GDM1 (cell line): ENCODE data around the gene SFPQ.
"Not testable (repeated sequence)": the region's sequence is repeated elsewhere in the genome, so short reads cannot be mapped to it uniquely, and the experiment has no call there.

Source experiments
- DNase-seq: peaks from one replicate; lab custom pipeline; 2025; lab: John Stamatoyannopoulos, UW

The SFPQ gene

DNA sequence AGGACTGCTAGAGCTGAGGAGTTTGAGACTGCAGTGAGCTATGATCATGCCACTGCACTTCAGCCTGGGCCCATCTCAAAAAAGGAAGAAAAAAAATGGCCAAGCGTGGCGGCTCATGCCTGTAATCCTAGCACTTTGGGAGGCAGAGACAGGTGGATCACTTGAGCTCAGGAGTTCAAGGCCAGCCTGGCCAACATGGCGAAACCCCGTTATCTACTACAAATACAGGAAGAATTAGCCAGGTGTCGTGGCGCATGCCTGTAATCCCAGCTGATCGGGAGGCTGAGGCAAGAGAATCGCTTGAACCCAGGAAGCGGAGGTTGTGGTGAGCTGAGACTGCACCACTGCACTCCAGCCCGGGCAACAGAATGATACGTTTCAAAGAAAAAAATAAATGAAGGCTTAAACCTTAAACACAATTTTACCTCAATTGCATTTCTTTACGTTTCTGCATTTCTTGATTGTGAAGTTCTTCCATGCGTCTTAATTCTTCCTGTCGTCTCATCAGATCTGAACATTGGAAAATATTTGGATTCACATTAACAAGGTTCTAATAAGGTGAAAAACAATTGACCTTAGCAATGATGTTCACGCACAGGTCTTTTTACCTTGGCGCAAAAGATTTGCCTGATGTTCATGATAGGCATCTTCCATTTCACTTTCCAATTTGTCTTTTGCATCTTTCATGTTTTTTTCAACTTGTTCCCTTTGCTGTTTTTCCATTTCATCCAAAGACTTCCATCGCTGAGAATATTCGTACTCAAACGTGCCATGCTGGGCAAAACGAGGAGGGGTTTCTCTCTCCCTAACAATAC lies 4.2 kb downstream of the SFPQ start:
- DNase-seq, result no peak

DNA sequence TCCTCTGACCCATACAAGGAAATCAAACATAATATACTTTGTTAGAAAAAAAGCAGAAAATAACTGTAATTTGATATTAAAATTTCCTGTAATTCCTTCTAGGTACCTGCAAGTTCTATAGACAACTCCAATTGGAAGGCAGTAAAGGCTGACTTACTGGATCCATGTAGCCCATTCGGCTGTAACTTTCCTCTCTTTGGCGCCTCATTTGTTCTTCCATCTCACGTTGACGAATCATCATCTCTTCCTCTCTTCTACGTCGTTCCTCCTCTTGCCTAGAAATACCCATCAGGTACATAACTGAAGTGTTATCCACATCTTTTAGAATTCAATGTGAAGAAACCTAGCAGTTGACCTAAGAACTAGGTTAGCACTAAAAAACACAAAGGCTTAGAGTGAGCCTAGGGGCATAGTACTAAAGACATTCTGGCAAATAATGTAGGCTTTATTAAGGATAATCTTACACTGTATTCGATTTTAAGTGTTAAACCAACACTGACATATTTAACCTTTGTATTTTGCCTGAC lies 5.1 kb downstream of the SFPQ start:
- DNase-seq, result no peak

DNA sequence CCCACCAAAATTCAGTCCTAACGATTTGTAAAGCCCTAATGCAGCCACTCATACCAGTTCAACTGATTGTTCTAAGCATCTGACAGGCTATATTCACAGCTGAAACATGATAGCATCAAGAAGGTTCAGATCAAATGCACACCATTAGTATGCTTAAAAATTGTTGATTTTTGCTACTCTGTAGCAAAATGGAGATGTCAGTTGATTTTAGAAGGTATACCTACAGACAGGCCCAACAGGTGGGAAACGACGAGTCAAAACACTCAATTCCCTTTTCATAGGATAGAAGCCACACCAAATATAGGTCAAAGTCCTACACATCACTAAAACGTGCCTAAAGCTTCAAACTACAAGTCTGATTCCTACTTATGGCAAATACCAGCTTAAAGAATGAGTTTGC lies 6.7 kb downstream of the SFPQ start:
- no peak for DNase-seq

DNA sequence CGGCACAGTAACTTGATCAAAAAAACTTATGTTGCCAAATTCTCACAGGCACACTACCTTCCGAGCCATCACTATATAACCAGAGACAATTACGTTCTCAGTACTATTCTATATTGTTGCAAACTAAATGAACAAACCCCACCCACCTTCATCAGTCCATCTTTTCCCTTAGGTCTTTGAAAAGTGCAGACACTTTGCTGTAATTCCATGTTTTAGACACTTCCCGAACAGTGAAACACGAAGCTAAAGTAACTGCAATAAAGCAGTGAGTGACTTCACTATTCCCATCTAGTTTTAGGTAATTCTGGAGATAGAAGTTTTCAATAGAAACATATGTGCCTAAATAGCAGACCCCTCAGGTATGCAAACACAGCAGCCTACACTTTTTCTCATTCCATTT lies 7.7 kb downstream of the SFPQ start:
- no peak for DNase-seq

DNA sequence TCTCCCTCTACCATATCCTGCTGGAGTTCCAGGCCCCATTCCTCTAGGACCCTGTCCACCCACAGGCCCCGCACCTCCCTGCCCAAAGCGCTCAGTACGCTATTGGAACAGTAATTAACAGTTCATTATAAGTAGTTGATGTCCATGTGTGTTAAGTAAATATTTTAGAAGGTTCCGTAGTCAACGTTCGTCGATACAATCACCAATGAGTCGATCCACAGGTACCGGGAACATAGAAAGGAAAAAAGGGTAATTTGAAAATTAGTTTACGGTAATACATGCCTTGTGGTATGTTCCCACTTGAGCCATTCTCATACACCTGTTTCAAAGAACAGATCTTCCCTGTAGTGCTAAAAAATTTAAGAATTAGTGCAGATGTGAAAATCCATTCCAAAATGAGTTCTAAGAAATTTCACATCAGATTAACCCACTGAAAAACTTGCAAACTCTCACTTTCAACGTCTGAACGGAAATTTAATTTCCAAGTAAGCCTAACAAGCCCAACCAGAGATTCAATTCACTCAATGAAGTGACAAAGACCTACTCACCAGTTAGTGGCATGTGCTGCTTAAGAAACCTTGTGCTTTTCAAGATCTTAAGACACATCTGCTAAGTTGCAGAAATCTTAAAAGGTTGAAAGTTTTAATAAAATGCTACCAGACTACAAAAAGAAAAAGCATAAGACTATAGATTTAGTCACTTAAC lies 8.3 kb downstream of the SFPQ start:
- no peak for DNase-seq

DNA sequence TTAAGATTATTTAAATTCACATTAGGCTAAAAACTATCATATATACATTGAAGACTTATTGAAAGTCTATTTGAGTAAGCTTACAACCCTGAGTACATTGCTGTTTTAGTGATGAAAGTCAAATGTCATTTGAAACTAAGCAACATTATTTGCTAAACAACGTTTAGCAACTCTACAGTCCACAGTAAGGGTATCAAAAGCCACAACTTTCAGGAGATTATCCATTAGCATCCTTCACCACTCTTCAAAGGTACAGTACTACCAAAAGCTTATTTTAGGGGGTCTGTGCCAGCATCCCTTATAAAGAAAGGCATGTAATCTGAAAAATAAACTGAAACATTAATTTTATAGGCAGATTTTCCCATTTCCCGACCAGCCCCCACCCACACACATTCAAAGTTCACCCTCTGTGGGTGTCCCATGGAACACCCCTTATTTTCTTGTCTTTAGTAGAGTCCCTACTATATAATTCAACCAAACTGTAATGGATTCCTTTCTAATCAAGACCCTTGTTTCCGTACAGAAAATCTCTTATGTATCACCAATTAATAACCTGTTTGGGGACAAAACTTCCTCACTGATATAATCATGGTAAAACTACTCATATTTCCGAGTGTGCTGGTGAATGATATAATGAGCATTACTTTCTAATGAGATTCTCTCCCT lies 11.0 kb downstream of the SFPQ start:
- no peak for DNase-seq

DNA sequence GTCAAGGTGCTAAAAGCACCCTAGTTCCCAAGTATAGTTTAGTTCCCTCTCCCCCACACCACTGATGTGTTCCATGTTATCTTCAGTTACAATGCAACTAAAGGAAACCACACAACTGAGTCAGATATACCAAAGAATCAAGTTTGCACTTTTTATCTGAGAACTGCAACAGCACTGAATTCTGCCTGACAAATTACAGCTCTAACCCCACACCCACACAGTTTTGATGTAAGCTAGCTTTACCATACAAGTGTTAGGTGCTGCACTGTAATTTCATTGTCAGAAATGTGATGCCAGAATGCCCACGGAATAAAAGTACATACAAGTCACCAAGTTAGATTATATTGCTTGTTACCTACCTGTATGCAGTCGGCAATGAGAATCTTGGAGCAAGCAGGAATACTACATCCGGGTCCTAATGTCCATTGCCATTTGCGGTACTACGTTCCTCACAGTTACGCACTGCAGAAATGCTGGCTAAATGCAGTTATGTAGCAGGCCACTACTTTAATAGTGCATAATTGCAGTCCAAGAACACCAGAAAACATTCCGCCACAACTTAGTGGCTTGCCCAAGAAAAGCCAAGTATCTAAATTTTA lies 12.1 kb downstream of the SFPQ start:
- no peak for DNase-seq

DNA sequence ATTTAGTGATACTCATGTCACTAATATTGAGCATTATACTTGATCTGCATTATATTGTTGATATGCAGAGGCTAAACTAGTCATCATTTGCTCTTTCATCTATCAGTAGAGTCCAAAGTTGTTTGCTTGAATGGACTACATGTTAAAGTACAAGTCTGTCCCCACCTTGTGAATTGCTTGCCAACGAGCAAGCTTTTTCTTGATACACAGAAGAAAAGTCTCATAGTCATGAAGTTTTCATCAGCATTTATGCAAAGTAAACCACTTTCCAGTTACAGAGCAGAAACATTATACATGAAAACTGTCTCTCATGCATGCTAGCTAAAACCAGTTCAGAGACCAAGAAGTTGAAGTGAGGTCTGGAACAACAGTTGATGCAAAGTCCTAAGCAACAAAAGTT lies 13.0 kb downstream of the SFPQ start:
- DNase-seq, result no peak

DNA sequence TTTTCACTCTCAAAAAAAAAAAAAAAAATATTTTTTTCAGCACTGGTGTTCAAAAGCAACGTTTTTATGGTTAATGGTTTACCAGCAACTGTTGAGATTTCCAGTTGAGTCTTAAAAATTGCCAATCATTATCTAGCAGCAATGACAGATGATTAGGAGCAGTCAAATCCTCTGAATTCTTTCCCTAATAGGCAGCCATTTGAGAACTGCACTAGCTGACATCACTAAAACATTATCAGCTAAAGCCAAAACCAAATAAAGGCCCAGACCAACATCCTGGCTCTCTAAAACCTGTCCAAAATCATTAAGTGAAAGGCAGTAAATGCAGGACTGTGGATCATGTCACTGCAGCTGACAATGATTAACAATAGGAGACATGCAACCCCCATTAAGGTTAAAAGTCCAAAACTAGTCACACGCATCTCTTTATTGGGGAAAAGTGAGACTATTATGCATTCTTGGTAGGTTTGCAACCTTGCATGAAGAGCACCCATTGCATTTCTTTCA lies 14.0 kb downstream of the SFPQ start:
- DNase-seq, result no peak

DNA sequence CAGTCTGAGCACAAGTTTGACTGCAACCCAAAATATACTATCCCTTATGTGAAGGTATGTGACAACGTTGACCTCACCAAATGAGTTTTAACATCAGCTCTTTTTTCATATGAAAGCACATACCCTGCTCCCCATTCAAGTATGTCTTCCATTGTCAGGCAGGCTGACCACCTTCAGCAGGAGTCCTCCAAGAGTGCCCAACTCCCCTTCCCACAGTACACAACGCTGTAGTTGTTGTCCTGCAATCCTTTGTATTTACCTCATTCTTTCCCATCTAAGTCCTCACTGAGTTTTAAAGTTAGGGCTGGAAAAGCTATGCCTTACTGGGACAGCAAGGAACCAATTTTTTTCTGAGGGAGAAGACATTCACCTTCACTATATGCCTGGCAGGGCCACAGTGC lies 14.7 kb downstream of the SFPQ start:
- DNase-seq, result no peak

DNA sequence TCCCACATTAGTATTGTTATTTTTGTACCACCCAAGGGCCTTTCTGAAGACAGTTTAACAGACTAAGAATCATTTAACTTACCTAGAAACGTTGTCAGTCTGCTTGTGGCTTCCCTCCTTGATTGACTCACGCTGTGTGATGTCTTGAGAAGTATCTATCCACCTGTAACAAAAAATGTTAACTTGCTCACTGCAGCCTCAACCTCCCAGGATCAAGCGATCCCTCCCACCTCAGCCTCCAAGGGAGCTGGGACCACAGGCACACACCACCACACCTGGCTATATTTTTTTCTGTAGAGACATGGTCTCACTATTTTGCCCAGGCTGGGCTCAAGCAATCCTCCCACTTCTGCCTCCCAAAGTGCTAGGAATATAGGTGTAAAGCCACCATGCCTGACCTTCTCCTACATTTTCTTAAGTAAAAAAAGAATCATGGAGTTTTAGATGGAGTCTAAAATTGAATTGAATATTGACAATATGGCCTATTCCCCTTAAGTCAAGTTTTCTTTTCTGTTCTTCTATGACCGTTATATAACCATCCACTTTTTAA lies 15.6 kb downstream of the SFPQ start:
- DNase-seq, result no peak

DNA sequence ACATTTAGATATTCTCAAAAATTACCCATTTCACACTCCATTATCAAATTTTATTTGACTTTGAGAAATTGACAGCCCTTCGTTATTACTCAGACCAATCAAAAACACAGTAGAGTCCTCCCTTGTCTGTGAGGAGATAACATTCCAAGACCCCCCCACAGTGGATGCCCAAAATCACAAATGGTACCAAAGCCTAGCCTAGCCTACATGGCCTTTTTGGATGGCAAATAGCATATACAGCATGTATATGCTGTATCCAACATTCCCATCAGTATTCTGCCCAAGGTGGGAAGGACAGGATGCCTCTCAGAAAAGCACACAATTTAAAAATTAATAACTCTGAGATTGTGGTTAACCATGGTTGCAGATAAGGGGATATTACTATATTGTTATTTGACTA lies 17.3 kb downstream of the SFPQ start:
- no peak for DNase-seq

DNA sequence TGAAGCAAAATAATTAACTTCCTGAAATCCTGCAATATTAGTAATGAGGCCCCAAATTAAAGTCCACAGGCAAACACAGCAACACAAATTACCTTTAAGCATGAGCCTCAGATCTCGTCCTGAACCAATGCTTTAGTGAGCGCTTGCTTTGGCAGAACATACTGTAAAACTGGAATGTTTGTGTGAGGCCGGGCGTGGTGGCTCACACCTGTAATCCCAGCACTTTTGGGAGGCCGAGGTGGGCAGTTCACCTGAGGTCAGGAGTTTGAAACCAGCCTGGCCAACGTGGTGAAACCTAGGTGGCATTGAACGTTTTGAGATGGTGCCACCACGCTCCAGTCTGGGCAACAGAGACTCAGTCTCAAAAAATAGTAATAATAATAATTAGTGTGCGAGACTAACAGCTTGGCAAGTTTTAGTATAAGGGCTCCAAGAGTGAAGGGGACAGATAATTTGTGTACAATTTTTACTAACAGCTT lies 17.8 kb downstream of the SFPQ start:
- DNase-seq, result no peak

DNA sequence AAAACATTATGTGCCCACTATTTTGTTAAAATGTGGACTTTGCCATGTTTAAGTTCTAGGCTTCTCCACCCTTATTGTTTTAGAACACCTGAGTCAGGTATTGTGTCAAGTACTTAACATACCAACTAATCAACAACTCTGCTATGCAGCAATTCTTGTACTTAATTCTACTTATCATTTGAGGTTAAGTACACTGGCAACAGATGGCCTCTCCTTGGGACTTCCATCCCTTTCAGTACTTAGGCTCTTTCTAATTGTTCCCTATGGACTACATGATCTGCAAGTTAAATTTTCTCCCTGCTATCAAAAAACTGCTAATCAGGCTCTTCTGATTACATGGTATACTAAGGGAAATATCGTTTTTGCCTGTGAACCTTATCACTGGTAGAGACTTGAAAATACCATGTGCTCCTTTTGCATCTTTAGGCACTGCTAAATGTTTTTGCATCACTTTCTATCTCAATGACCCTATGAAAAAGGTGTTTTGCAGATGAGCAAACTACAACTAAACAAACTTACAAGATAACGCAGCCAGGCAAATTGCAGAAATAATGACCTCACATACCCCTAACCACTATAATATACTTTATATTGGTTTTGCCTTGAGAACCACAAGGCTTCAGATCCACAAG lies 18.9 kb downstream of the SFPQ start:
- no peak for DNase-seq

DNA sequence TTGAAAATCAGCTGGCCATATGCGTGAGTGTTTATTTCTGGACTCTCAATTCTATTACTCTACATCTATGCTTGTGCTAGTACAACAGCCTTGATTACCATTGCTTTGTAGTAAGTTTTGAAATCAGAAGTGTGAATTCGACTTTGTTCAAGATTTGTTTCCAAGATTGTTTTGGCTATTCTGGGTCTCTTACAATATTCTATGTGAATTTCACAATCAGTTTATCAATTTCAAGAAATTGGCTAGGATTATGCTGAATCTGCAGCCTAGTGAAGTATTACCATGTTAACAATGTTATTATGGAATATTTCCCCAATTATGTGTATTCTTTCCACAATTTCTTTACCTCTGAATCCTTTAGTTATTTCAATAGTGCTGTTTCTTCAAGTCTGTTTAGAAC lies 19.5 kb downstream of the SFPQ start:
- no peak for DNase-seq

DNA sequence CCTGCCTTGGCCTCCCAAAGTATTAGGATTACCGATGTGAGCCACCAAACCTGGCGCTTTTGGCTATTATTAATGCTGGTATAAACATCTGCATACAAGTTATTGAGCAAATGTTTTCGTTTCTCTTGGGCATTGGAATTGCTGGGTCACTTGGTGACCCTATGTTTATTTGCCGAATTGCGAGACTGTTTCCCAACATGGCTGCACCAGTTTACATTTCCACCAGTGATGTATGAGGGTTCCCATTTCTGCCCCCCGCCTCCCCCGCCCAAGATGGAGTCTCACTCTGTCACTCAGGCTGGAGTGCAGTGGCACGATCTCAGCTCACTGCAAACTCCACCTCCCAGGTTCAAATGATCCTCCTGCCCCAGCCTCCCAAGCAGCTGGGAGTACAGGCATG lies 20.9 kb downstream of the SFPQ start:
- DNase-seq, result no peak

DNA sequence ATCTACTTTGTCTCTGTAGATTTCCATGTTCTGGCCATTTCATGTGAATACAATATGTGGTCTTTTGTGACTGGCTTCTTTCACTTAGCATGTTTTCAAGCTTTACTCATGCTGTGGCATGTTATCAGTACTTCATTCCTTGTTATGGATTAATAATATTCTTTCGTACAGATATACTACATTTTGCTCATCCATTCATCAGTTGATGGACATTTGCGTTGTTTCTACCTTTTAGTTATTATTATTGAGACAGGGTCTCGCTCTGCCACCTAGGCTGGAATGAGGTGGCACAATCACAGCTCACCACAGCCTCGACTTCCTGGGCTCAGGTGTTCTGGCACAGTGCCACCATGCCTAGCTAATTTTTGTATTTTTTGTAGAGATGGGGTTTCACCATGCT lies 21.4 kb downstream of the SFPQ start:
- DNase-seq, result no peak

DNA sequence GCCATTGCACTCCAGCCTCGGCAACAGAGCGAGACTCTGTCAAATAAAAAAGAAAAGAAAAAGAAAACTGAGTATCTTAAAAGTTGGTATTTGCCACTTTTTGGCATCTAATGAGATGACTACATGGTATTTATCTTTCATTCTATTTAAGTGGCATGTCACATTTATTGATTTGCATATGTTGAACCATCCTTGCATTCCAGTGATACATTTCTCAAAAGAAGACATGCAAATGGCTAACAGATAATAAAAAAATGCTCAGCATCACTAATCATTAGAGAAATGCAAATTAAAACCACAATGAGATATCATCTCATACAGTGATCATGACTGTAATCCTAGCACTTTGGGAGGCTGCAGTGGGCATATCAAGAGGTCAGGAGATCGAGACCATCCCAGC lies 28.1 kb downstream of the SFPQ start:
- no peak for DNase-seq

DNA sequence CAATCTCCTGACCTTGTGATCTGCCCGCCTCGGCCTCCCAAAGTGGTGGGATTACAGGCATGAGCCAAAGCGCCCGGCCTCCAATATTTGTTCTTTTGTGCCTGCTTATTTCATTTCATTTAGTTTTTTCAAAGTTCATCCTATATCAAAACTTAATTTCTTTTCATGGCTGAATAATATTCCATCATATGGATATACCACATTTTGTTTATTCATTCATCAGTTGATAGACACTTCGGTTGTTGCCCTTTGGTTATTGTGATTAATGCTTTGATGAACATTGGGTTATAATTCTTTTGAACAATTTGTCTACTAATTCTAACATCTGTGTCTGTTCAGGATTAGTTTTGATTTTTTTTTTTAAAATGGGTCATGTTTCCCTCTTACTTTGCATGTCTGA lies 41.7 kb downstream of the SFPQ start:
- no peak for DNase-seq

DNA sequence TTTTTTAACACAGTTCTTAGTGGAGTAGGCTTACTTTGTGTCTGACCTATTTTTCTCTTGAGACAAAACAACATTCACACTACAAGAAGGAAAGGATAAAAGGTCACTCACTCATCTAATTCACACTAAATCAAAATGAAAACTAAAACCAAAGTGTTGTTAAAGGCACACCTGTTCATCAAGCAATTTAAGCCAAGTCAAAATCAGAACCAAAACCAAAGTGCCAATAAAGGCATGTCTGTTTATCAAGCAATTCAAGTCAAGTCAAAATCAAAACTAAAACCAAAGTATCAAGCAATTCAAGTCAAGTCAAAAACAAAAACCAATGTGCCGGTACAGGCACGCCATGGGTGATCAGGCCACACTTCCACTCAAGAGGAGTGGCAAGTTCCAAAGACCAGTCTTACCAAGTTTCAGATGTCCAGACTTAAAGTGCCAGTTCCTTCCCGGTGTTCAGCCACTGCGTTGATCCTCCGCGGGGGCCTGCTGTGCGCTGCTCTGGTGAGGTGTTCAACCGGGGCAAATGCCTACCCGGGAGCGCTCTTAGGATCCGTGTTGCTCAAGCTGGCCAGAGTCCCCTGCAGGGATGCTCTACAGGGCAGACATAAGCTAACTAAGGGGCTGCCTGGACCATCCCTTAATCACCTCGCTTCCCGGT lies 46.9 kb downstream of the SFPQ start:
- not testable (repeated sequence) for DNase-seq
